Measurements from ENCODE around the gene MSLN. TPM values are rescaled to one million over a fixed set of nuclear protein-coding genes. Genes with fewer than 3 reads are reported as not detected.

MSLN gene
- total and polyA plus RNA-seq, 2 experiments from 2014 or later, result 0.10 TPM; not detected in 1

DNA sequence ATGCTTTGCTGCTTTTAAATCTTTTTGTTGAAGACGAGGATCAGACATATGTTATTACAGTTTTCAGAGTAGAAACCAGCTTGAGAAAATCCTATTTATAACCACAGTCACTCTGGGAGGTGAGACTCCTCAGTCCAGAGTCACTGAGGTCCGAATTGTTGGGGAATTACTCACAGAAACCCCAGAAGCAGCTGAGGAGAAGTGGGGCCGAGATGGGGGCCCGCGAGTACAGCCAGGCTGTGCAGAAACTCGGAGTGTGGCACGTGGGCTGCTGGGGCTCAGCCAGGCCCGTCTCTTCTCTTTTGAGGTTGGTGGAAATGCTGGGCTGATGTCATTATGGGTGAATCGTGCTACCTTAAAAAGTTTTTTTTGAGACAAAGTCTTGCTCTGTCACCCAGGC, 54.4 kb downstream of the MSLN start:
- no peak for ATAC-seq

More for the DNA sequence above, 54.4 kb downstream of the MSLN start:
- no peaks in the 10 kb centered on the region for H3K79me2 ChIP-seq (replicated peaks; ENCODE audit: insufficient read depth)
- H3K4me1 Mint-ChIP-seq, result peaks cover 2% of the 10 kb centered on the region
- H3K4me2 ChIP-seq, result no peak overlapping the region
- no peaks in the 10 kb centered on the region for H3K9me3 Mint-ChIP-seq
- H4K20me1 ChIP-seq (replicated peaks; ENCODE audit: insufficient read depth), result peaks cover 3% of the 10 kb centered on the region; the same call in 1 of the 2 replicates
- H3K27me3 ChIP-seq (ENCODE audit: insufficient read depth), result no peaks in the 10 kb centered on the region; the same call in 1 of the 2 replicates
- no peak overlapping the region for H2AFZ ChIP-seq
- H3K9me2 ChIP-seq (ENCODE audit: insufficient read depth), result no peaks in the 10 kb centered on the region
- no peak for DNase-seq (ENCODE audit: low spot score)
- TF ChIP-seq JUNB (IDR thresholded peaks at IDR 0.05; ENCODE audit: unreplicated experiment) (no peak), ZNF114 (CRISPR knock-in tag; IDR thresholded peaks at IDR 0.05) (no peak), CREB1 (CRISPR knock-in tag; IDR thresholded peaks at IDR 0.05; ENCODE audit: low read depth) (no peak), POLR2AphosphoS5 (IDR thresholded peaks at IDR 0.05; ENCODE audit: low read depth) (no peak), NANOG (IDR thresholded peaks at IDR 0.05; ENCODE audit: borderline replicate concordance) (no peak)
- TF ChIP-seq, protein P1, sequence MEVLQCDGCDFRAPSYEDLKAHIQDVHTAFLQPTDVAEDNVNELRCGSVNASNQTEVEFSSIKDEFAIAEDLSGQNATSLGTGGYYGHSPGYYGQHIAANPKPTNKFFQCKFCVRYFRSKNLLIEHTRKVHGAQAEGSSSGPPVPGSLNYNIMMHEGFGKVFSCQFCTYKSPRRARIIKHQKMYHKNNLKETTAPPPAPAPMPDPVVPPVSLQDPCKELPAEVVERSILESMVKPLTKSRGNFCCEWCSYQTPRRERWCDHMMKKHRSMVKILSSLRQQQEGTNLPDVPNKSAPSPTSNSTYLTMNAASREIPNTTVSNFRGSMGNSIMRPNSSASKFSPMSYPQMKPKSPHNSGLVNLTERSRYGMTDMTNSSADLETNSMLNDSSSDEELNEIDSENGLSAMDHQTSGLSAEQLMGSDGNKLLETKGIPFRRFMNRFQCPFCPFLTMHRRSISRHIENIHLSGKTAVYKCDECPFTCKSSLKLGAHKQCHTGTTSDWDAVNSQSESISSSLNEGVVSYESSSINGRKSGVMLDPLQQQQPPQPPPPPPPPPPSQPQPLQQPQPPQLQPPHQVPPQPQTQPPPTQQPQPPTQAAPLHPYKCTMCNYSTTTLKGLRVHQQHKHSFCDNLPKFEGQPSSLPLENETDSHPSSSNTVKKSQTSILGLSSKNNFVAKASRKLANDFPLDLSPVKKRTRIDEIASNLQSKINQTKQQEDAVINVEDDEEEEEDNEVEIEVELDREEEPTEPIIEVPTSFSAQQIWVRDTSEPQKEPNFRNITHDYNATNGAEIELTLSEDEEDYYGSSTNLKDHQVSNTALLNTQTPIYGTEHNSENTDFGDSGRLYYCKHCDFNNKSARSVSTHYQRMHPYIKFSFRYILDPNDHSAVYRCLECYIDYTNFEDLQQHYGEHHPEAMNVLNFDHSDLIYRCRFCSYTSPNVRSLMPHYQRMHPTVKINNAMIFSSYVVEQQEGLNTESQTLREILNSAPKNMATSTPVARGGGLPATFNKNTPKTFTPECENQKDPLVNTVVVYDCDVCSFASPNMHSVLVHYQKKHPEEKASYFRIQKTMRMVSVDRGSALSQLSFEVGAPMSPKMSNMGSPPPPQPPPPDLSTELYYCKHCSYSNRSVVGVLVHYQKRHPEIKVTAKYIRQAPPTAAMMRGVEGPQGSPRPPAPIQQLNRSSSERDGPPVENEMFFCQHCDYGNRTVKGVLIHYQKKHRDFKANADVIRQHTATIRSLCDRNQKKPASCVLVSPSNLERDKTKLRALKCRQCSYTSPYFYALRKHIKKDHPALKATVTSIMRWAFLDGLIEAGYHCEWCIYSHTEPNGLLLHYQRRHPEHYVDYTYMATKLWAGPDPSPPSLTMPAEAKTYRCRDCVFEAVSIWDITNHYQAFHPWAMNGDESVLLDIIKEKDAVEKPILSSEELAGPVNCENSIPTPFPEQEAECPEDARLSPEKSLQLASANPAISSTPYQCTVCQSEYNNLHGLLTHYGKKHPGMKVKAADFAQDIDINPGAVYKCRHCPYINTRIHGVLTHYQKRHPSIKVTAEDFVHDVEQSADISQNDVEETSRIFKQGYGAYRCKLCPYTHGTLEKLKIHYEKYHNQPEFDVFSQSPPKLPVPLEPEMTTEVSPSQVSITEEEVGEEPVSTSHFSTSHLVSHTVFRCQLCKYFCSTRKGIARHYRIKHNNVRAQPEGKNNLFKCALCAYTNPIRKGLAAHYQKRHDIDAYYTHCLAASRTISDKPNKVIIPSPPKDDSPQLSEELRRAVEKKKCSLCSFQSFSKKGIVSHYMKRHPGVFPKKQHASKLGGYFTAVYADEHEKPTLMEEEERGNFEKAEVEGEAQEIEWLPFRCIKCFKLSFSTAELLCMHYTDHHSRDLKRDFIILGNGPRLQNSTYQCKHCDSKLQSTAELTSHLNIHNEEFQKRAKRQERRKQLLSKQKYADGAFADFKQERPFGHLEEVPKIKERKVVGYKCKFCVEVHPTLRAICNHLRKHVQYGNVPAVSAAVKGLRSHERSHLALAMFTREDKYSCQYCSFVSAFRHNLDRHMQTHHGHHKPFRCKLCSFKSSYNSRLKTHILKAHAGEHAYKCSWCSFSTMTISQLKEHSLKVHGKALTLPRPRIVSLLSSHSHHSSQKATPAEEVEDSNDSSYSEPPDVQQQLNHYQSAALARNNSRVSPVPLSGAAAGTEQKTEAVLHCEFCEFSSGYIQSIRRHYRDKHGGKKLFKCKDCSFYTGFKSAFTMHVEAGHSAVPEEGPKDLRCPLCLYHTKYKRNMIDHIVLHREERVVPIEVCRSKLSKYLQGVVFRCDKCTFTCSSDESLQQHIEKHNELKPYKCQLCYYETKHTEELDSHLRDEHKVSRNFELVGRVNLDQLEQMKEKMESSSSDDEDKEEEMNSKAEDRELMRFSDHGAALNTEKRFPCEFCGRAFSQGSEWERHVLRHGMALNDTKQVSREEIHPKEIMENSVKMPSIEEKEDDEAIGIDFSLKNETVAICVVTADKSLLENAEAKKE (CRISPR knock-in tag; IDR thresholded peaks at IDR 0.05), result no peak
- TF ChIP-seq, protein P2, sequence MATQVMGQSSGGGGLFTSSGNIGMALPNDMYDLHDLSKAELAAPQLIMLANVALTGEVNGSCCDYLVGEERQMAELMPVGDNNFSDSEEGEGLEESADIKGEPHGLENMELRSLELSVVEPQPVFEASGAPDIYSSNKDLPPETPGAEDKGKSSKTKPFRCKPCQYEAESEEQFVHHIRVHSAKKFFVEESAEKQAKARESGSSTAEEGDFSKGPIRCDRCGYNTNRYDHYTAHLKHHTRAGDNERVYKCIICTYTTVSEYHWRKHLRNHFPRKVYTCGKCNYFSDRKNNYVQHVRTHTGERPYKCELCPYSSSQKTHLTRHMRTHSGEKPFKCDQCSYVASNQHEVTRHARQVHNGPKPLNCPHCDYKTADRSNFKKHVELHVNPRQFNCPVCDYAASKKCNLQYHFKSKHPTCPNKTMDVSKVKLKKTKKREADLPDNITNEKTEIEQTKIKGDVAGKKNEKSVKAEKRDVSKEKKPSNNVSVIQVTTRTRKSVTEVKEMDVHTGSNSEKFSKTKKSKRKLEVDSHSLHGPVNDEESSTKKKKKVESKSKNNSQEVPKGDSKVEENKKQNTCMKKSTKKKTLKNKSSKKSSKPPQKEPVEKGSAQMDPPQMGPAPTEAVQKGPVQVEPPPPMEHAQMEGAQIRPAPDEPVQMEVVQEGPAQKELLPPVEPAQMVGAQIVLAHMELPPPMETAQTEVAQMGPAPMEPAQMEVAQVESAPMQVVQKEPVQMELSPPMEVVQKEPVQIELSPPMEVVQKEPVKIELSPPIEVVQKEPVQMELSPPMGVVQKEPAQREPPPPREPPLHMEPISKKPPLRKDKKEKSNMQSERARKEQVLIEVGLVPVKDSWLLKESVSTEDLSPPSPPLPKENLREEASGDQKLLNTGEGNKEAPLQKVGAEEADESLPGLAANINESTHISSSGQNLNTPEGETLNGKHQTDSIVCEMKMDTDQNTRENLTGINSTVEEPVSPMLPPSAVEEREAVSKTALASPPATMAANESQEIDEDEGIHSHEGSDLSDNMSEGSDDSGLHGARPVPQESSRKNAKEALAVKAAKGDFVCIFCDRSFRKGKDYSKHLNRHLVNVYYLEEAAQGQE (IDR thresholded peaks at IDR 0.05; ENCODE audit: unreplicated experiment), result no peak
- TF ChIP-seq, protein P3, sequence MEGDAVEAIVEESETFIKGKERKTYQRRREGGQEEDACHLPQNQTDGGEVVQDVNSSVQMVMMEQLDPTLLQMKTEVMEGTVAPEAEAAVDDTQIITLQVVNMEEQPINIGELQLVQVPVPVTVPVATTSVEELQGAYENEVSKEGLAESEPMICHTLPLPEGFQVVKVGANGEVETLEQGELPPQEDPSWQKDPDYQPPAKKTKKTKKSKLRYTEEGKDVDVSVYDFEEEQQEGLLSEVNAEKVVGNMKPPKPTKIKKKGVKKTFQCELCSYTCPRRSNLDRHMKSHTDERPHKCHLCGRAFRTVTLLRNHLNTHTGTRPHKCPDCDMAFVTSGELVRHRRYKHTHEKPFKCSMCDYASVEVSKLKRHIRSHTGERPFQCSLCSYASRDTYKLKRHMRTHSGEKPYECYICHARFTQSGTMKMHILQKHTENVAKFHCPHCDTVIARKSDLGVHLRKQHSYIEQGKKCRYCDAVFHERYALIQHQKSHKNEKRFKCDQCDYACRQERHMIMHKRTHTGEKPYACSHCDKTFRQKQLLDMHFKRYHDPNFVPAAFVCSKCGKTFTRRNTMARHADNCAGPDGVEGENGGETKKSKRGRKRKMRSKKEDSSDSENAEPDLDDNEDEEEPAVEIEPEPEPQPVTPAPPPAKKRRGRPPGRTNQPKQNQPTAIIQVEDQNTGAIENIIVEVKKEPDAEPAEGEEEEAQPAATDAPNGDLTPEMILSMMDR (conservative IDR thresholded peaks at IDR 0.05; ENCODE audit: low read depth in 2 of 2), result no peak
- peaks cover 12% of the 10 kb centered on the region for H3K27me3 Mint-ChIP-seq (ENCODE audit: insufficient read depth, low read depth, poor library complexity)
- H3K4me1 ChIP-seq (ENCODE audit: insufficient read depth), result no peaks in the 10 kb centered on the region
- no peak overlapping the region for H3K27ac ChIP-seq (ENCODE audit: low read depth)
- H3K36me3 ChIP-seq (ENCODE audit: insufficient read depth), result no peaks in the 10 kb centered on the region
- H3K4me3 Mint-ChIP-seq, result no peak overlapping the region; the same call in 2 of the 3 replicates
- no peak overlapping the region for H3K27ac Mint-ChIP-seq
- peaks cover 8% of the 10 kb centered on the region; the same call in 1 of the 2 replicates for H3F3A ChIP-seq (replicated peaks; ENCODE audit: low read depth)
- H3K36me3 Mint-ChIP-seq (ENCODE audit: low read depth), result no peaks in the 10 kb centered on the region
- no peak overlapping the region for H3K4me3 ChIP-seq
